ENCODE data around the gene DDX46. TPM values are rescaled to one million over a fixed set of nuclear protein-coding genes. Genes with fewer than 3 reads are reported as not detected.
A peak's percentile ranks its signal among the peaks of the same experiment; 100 is the strongest.
"Not testable (repeated sequence)": the region's sequence is repeated elsewhere in the genome, so short reads cannot be mapped to it uniquely, and the experiment has no call there.

The DDX46 gene
- total RNA-seq, 1 experiment from 2014 or later, result 99.3 TPM

DNA sequence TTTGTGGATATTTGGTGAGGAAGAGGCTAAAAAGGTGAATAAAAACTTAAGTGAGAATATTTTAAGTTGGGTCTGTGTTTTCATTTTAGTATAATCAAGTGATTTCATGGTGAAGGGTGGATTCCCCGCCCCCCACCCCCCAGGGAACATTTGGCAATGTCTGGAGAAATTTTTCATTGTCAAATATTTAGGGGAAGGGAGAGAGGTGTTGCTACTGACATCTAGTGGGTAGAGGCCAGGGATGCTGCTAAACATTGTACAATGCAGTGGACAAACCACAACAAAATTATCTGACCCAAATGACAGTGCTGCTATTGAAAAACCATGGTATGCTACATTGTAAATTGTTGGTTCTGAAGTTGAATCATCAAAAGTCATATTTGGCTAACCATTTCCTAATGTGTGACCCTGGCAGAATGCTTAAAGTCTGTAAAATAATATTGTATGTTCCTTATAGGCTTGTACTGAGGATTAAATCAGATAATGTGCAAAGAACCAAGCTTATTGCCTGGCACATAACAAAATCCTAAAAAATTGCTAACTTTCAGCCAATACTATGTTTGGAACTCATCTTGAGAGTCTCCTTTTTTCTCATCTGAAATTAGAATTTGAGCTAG lies 92.8 kb downstream of the DDX46 start:
- Histone ChIP-seq H3K36me3 (ENCODE audit: control insufficient read depth in 1 of 2, insufficient read depth in 2 of 2, low read length in 2 of 2) (peaks cover 13 to 22% of the 10 kb centered on the region in 2 experiments; a peak in 3 of 4 replicates), H3K9ac (ENCODE audit: low read length) (peak overlapping the region; percentile 44), H4K20me1 (ENCODE audit: insufficient read depth) (peaks cover 9% of the 10 kb centered on the region; the same call in 1 of the 2 replicates), H2AFZ (ENCODE audit: low read depth, low read length, poor library complexity, severe bottlenecking) (no peak overlapping the region), H3K4me3 (replicated peaks in 1 of 2; ENCODE audit: low read depth in 1 of 2, low read length in 2 of 2) (no peak overlapping the region; a peak in 1 of 4 replicates), H3K27me3 (ENCODE audit: insufficient read depth, low read length) (no peaks in the 10 kb centered on the region), H3K79me2 (ENCODE audit: insufficient read depth, low read length) (peaks cover 87% of the 10 kb centered on the region), H3K4me2 (ENCODE audit: low read length) (peak overlapping the region; percentile 74), H3K9me2 (ENCODE audit: insufficient read depth) (no peaks in the 10 kb centered on the region), H3K4me1 (ENCODE audit: control insufficient read depth in 1 of 2, insufficient read depth in 2 of 2, low read length in 2 of 2) (peaks cover 36 to 52% of the 10 kb centered on the region in 2 experiments), H3K27ac (ENCODE audit: low read depth, low read length) (peak overlapping the region; percentile 36; the same call in 1 of the 2 replicates), H3K9me3 (ENCODE audit: control insufficient read depth in 1 of 2, insufficient read depth in 1 of 2, low read depth in 1 of 2, low read length in 2 of 2) (no peaks in the 10 kb centered on the region)
- no TSS peak for BruUV-seq (replicated peaks)
- CTCF ChIA-PET, result interaction anchor here (0.7 to 1.3 kb wide), 6 partner anchors 8 to 264 kb away, joined by 3 to 4 read pairs (median 3); no protein-coding TSS in a partner anchor
- POLR2A ChIA-PET, result no interaction called here
- intact Hi-C loops (cut with micrococcal nuclease), result no loop called here
- ATAC-seq (peak; percentile 50), DNase-seq (ENCODE audit: low read depth, low spot score) (no peak)
- TF ChIP-seq CTCF (IDR thresholded peaks at IDR 0.05 in 2 of 3, conservative IDR thresholded peaks at IDR 0.05 in 1 of 3; ENCODE audit: borderline replicate concordance in 1 of 3, insufficient read depth in 1 of 3, low read depth in 2 of 3, low read length in 2 of 3) (peak; percentile 39 to 67 (median 67); a peak in 5 of 6 replicates), FOSL1 (IDR thresholded peaks at IDR 0.05; ENCODE audit: low read depth) (0 out of 2 replicates have a peak, but pooled peaks have one; percentile 16), RAD21 (IDR thresholded peaks at IDR 0.05; ENCODE audit: low read depth) (peak; percentile 55; the same call in 1 of the 2 replicates), ELF1 (IDR thresholded peaks at IDR 0.05; ENCODE audit: borderline replicate concordance, low read depth) (no peak)
- RAD21 ChIA-PET (ENCODE audit: low non-redundant PET in 1 of 2, low total read pairs in 2 of 2, uncharacterized antibody in 2 of 2, unreplicated experiment in 2 of 2), result no interaction called here

- H3K9me3 ChIP-seq (ENCODE audit: control insufficient read depth in 1 of 2, insufficient read depth in 1 of 2, low read depth in 1 of 2, low read length in 2 of 2); H3K27ac ChIP-seq (ENCODE audit: low read depth, low read length); H3K9ac ChIP-seq (ENCODE audit: low read length); ATAC-seq; H3K9me2 ChIP-seq (ENCODE audit: insufficient read depth); H2AFZ ChIP-seq (ENCODE audit: low read depth, low read length, poor library complexity, severe bottlenecking); H3K4me2 ChIP-seq (ENCODE audit: low read length); BruUV-seq (replicated peaks); intact Hi-C loops (cut with micrococcal nuclease); CTCF ChIA-PET; RAD21 ChIA-PET (ENCODE audit: low non-redundant PET in 1 of 2, low total read pairs in 2 of 2, uncharacterized antibody in 2 of 2, unreplicated experiment in 2 of 2); H3K4me1 ChIP-seq (ENCODE audit: control insufficient read depth in 1 of 2, insufficient read depth in 2 of 2, low read length in 2 of 2); POLR2A ChIA-PET; H3K27me3 ChIP-seq (ENCODE audit: insufficient read depth, low read length); H3K4me3 ChIP-seq (replicated peaks in 1 of 2; ENCODE audit: low read depth in 1 of 2, low read length in 2 of 2); DNase-seq (ENCODE audit: low read depth, low spot score): not testable (repeated sequence)
- peaks cover 56% of the 10 kb centered on the region for H3K79me2 ChIP-seq (ENCODE audit: insufficient read depth, low read length)
- peaks cover 41% of the 10 kb centered on the region in 2 experiments; a peak in 3 of 4 replicates for H3K36me3 ChIP-seq (ENCODE audit: control insufficient read depth in 1 of 2, insufficient read depth in 2 of 2, low read length in 2 of 2)
- H4K20me1 ChIP-seq (ENCODE audit: insufficient read depth), result peaks cover 18% of the 10 kb centered on the region
These were observed 97.9 kb downstream of the DDX46 start for GRCh38 chr5:134856465-134856864.

Data from HCT116 (cell line).